SJCRH30 (cell line): ENCODE data around the gene KLHL36. TPM values are rescaled to one million over a fixed set of nuclear protein-coding genes. Genes with fewer than 3 reads are reported as not detected.
"Not testable (repeated sequence)": the region's sequence is repeated elsewhere in the genome, so short reads cannot be mapped to it uniquely, and the experiment has no call there.

Source experiments
- DNase-seq, 2 experiments: peaks; one replicate each; pipeline ENCODE4 v3.0.0-alpha.2; 2015 to 2020
- H3K27ac ChIP-seq: fragments of 250-450 bp; sonication (Bioruptor Pico); 2 replicates; pipeline ENCODE4 v1.5.1; 2020; ENCODE audit warnings: mild to moderate bottlenecking, moderate library complexity
- H3K27me3 ChIP-seq: fragments of 250-450 bp; sonication (Bioruptor Pico); 2 replicates; pipeline ENCODE4 v1.5.1; 2020; ENCODE audit warnings: mild to moderate bottlenecking, moderate library complexity
- H3K36me3 ChIP-seq: fragments of 250-450 bp; sonication (Bioruptor Pico); 2 replicates; pipeline ENCODE4 v1.5.1; 2020; ENCODE audit warnings: mild to moderate bottlenecking, moderate library complexity
- H3K4me1 ChIP-seq: fragments of 250-450 bp; sonication (Bioruptor Pico); 2 replicates; pipeline ENCODE4 v1.5.1; 2020; ENCODE audit warnings: mild to moderate bottlenecking, moderate library complexity
- H3K4me3 ChIP-seq: fragments of 250-450 bp; sonication (Bioruptor Pico); 2 replicates; pipeline ENCODE4 v1.5.1; 2020; ENCODE audit warnings: mild to moderate bottlenecking, moderate library complexity
- H3K9me3 ChIP-seq: fragments of 250-450 bp; sonication (Bioruptor Pico); replicated peaks from 2 replicates; pipeline ENCODE4 v1.5.1; 2020; ENCODE audit warnings: mild to moderate bottlenecking, moderate library complexity
- total RNA-seq: library from RNA; depleted of rRNA; stranded (reverse); fragments of >200 nt; shearing (Covaris generic); gene quantifications from 2 replicates; pipeline ENCODE4 v1.2.3, GENCODE V29; 2014

Gene KLHL36
- total RNA-seq, 1 experiment from 2014 or later = 10.1 TPM

DNA sequence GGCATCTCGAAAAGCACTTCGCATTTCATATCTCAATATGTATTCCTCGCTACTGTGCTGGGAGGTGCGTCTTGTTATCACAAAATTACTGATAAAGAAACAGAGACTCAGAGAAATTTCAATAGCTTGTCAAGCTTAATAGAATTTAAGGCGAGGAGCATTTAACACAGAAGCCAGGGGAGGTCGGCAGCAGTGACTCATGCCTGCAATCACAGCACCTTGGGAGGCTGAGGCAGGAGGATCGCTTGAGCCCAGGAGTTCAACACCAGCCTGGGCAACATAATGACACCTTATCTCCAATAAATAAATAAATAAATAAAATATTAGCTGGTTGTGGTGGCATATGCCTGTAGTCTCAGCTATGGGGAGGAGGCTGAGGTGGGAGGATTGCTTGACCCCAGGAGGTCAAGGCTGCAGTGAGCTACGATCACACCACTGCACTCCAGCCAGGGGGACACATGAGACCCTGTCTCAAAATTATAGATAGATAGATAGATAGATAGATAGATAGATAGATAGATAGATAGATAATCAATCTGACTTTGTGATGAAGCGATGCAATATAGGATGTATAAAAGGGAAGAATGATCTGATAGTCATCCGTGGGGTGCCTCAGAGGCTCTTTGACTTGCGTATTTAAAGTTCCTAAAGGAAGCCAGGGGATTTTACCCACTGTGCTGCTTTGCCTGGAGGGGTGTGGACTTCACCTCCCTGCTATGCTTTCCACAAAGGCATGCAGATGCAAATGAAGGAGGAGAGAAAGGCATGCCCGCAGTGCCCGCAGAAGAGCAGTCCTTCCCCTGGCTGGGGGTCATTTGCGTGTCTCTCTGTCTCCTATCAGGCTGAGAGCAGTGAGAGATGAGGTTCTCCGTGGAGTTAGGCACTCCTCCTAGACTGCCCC is 35.6 kb downstream of the KLHL36 start:
- Histone ChIP-seq H3K9me3 (no peaks in the 10 kb centered on the region), H3K27ac (no peak overlapping the region), H3K4me1 (no peaks in the 10 kb centered on the region), H3K27me3 (no peaks in the 10 kb centered on the region), H3K36me3 (no peaks in the 10 kb centered on the region), H3K4me3 (no peak overlapping the region)
- no peak for DNase-seq

GRCh38 chr16:84684592-84684965 is 36.3 kb downstream of the KLHL36 start:
- no peaks in the 10 kb centered on the region for H3K4me1 ChIP-seq
- no peak for DNase-seq
- H3K27ac ChIP-seq = no peak overlapping the region
- H3K27me3 ChIP-seq = no peaks in the 10 kb centered on the region
- H3K9me3 ChIP-seq = no peaks in the 10 kb centered on the region
- no peaks in the 10 kb centered on the region for H3K36me3 ChIP-seq
- no peak overlapping the region for H3K4me3 ChIP-seq

DNA sequence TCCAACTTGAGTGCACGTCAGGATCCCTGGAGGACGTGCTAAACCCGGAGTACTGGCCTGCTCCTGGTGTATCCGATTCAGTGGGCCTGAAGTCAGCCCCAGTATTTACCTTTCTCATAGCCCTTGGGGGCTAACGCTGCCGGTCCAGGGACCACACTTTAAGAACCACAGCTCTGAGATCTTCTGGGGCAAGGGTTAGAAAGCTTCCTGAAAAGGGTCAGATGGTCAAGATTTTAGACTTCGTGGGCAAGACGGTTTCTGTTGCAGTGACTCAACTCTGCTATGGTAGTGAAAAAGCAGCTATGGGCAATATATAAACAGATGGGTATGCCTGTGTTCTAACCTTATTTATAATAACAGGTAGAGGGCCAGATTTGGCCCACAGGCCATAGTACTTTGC is 36.9 kb downstream of the KLHL36 start:
- Histone ChIP-seq H3K9me3 (no peaks in the 10 kb centered on the region), H3K27me3 (no peaks in the 10 kb centered on the region), H3K4me3 (no peak overlapping the region), H3K4me1 (no peaks in the 10 kb centered on the region), H3K36me3 (no peaks in the 10 kb centered on the region), H3K27ac (no peak overlapping the region)
- DNase-seq = no peak

GRCh38 chr16:84686707-84687298 is 38.5 kb downstream of the KLHL36 start:
- Histone ChIP-seq H3K4me1 (no peaks in the 10 kb centered on the region), H3K27me3 (no peaks in the 10 kb centered on the region), H3K36me3 (no peaks in the 10 kb centered on the region), H3K27ac (no peak overlapping the region), H3K9me3 (no peaks in the 10 kb centered on the region), H3K4me3 (no peak overlapping the region)
- no peak for DNase-seq

DNA sequence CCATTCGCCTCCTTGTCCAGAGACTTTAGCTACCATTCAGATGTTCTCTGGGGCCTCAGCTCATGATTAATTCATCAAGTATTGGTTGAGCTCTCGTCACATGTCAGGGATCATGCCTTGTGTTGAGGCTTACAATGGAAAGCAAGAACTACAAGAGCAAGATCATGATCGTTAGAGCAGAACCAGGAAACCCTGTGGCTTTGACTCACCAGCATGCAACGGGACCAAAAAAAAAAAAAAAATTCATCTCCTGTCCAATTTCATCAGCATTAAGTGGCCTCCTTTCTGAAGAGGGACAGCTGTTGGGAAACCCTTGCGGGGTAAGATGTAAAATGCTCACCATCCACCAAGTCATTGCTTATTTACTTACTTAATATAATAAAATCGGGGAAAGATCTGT is 39.4 kb downstream of the KLHL36 start:
- H3K4me3 ChIP-seq = no peak overlapping the region
- no peaks in the 10 kb centered on the region for H3K36me3 ChIP-seq
- DNase-seq = peak in 1 of 2 experiments; percentile 8
- no peak overlapping the region for H3K27ac ChIP-seq
- no peaks in the 10 kb centered on the region for H3K4me1 ChIP-seq
- H3K27me3 ChIP-seq = no peaks in the 10 kb centered on the region
- no peaks in the 10 kb centered on the region for H3K9me3 ChIP-seq

DNA sequence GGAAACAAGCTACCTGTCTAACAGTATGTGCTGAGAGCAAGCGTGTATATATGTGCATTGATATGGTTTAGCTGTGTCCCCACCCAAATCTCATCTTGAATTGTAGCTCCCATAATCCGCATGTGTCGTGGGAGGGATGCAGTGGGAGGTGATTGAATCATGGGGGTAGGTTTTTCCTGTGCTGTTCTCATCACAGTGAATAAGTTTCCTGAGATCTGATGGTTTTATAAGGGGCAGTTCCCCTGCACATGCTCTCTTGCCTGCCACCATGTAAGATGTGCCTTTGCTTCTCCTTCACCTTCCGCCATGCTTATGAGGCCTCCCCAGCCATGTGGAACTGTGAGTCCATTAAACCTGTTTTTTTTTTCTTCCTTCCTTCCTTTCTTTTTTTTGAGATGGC is 39.9 kb downstream of the KLHL36 start:
- not testable (repeated sequence) for DNase-seq, H3K9me3 ChIP-seq, H3K36me3 ChIP-seq, H3K27me3 ChIP-seq, H3K4me3 ChIP-seq, H3K4me1 ChIP-seq, H3K27ac ChIP-seq

- Histone ChIP-seq H3K27me3 (no peaks in the 10 kb centered on the region), H3K4me3 (no peak overlapping the region), H3K36me3 (no peaks in the 10 kb centered on the region), H3K9me3 (no peaks in the 10 kb centered on the region), H3K4me1 (no peaks in the 10 kb centered on the region), H3K27ac (no peak overlapping the region)
- DNase-seq = peak; percentile 15 to 16
Measured at GRCh38 chr16:84689111-84689510, 40.8 kb downstream of the KLHL36 start.

GRCh38 chr16:84690088-84690819 is 41.9 kb downstream of the KLHL36 start:
- Histone ChIP-seq H3K27me3 (no peaks in the 10 kb centered on the region), H3K27ac (no peak overlapping the region)

GRCh38 chr16:84692451-84693214 is 44.3 kb downstream of the KLHL36 start:
- no peak overlapping the region for H3K4me3 ChIP-seq
- no peak for DNase-seq
- no peaks in the 10 kb centered on the region for H3K4me1 ChIP-seq
- H3K27me3 ChIP-seq = no peaks in the 10 kb centered on the region
- H3K36me3 ChIP-seq = no peaks in the 10 kb centered on the region
- no peak overlapping the region for H3K27ac ChIP-seq
- no peaks in the 10 kb centered on the region for H3K9me3 ChIP-seq

More at GRCh38 chr16:84690088-84690819, 41.9 kb downstream of the KLHL36 start:
- Histone ChIP-seq H3K9me3 (no peaks in the 10 kb centered on the region), H3K36me3 (no peaks in the 10 kb centered on the region), H3K4me3 (no peak overlapping the region), H3K4me1 (no peaks in the 10 kb centered on the region)
- no peak for DNase-seq

- not testable (repeated sequence) for DNase-seq, H3K9me3 ChIP-seq
Measured at GRCh38 chr16:84693869-84694268, 45.6 kb downstream of the KLHL36 start.

DNA sequence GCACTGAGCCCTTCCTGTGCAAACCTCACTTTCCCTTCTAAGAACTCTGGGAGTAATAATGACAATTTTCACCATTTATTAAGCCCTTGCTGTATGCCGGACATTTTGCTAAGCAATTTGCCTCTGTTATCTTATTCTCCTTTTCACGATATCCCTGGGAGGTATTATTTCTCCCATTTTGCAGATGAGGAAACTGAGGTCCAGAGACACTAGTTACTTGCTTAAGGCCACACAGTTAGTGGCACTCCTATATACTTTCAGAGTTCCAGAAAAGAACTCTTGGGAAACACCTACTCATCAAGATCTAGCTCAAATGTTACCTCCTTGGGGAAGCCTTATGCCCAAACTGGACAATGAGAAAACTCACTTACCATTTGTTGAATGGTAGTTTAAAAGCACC is 46.7 kb downstream of the KLHL36 start:
- no peaks in the 10 kb centered on the region for H3K4me1 ChIP-seq
- no peaks in the 10 kb centered on the region for H3K36me3 ChIP-seq
- no peak overlapping the region for H3K4me3 ChIP-seq
- DNase-seq = no peak
- H3K27me3 ChIP-seq = no peaks in the 10 kb centered on the region
- no peak overlapping the region for H3K27ac ChIP-seq
- H3K9me3 ChIP-seq = no peaks in the 10 kb centered on the region

More at GRCh38 chr16:84693869-84694268, 45.6 kb downstream of the KLHL36 start:
- H3K36me3 ChIP-seq, H3K27me3 ChIP-seq, H3K4me1 ChIP-seq, H3K27ac ChIP-seq, H3K4me3 ChIP-seq: not testable (repeated sequence)

- H3K27me3 ChIP-seq = no peaks in the 10 kb centered on the region
- H3K4me1 ChIP-seq = peaks cover 3% of the 10 kb centered on the region
- no peaks in the 10 kb centered on the region for H3K36me3 ChIP-seq
- no peak for DNase-seq
- no peaks in the 10 kb centered on the region for H3K9me3 ChIP-seq
- H3K4me3 ChIP-seq = peak overlapping the region; percentile 98
- peak overlapping the region; percentile 48; the same call in 1 of the 2 replicates for H3K27ac ChIP-seq
Measured at GRCh38 chr16:84699147-84699711, 50.9 kb downstream of the KLHL36 start.

- DNase-seq = peak; percentile 70 to 82
- no peaks in the 10 kb centered on the region for H3K36me3 ChIP-seq
- H3K4me1 ChIP-seq = peaks cover 3% of the 10 kb centered on the region
- no peaks in the 10 kb centered on the region for H3K9me3 ChIP-seq
- H3K27me3 ChIP-seq = no peaks in the 10 kb centered on the region
- peak within 1 kb of the TSS; percentile 60 for H3K27ac ChIP-seq
- peak within 1 kb of the TSS; percentile 98 for H3K4me3 ChIP-seq
Measured at GRCh38 chr16:84699712-84700445, 51.6 kb downstream of the KLHL36 start, which contains the start of gene USP10. TSS of gene USP10 (plus strand) at chr16:84700000. CDS start at chr16:84700091, 91 bp downstream.
